GM19395 (cell line): ENCODE results near the gene LRRC70.
"Not testable (repeated sequence)": the region's sequence is repeated elsewhere in the genome, so short reads cannot be mapped to it uniquely, and the experiment has no call there.

Experiments
- ATAC-seq: cut with Tn5 transposase; IDR thresholded peaks from one replicate; pipeline ENCODE4 v1.9.1; 2021; ENCODE audit warnings: mild to moderate bottlenecking, moderate library complexity; ENCODE audit not compliant: unreplicated experiment

LRRC70 gene

GRCh38 chr5:62578540-62578939 lies at the start of gene LRRC70:
Gene LRRC70, plus strand, starts transcription at chr5:62578819. Its CDS starts 620 bp downstream, at chr5:62579439.
- ATAC-seq: peak; percentile 92

GRCh38 chr5:62533597-62533996 lies 45.0 kb upstream of the LRRC70 start:
- no peak for ATAC-seq

- no peak for ATAC-seq
Measured at GRCh38 chr5:62534461-62535236, 44.0 kb upstream of the LRRC70 start.

- ATAC-seq: no peak
Measured at GRCh38 chr5:62536232-62536631, 42.4 kb upstream of the LRRC70 start.

GRCh38 chr5:62536783-62537182 lies 41.8 kb upstream of the LRRC70 start:
- ATAC-seq: no peak

GRCh38 chr5:62538017-62538942 lies 40.3 kb upstream of the LRRC70 start:
- ATAC-seq: peak; percentile 52

GRCh38 chr5:62542720-62543119 lies 35.9 kb upstream of the LRRC70 start:
- ATAC-seq: no peak

GRCh38 chr5:62547945-62548630 lies 30.5 kb upstream of the LRRC70 start:
- ATAC-seq: no peak

GRCh38 chr5:62550103-62550502 lies 28.5 kb upstream of the LRRC70 start:
- ATAC-seq: no peak

- ATAC-seq: no peak
Measured at GRCh38 chr5:62555930-62556329, 22.7 kb upstream of the LRRC70 start.

- ATAC-seq: no peak
Measured at GRCh38 chr5:62558941-62559340, 19.7 kb upstream of the LRRC70 start.

- ATAC-seq: no peak
Measured at GRCh38 chr5:62560786-62561185, 17.8 kb upstream of the LRRC70 start.

- ATAC-seq: no peak
Measured at GRCh38 chr5:62561896-62562295, 16.7 kb upstream of the LRRC70 start.

GRCh38 chr5:62562867-62563266 lies 15.8 kb upstream of the LRRC70 start:
- ATAC-seq: no peak

GRCh38 chr5:62564101-62564500 lies 14.5 kb upstream of the LRRC70 start:
- no peak for ATAC-seq

GRCh38 chr5:62565740-62566139 lies 12.9 kb upstream of the LRRC70 start:
- not testable (repeated sequence) for ATAC-seq

GRCh38 chr5:62568143-62568542 lies 10.5 kb upstream of the LRRC70 start:
- ATAC-seq: no peak

GRCh38 chr5:62568800-62569432 lies 9.7 kb upstream of the LRRC70 start:
- ATAC-seq: no peak

- ATAC-seq: no peak
Measured at GRCh38 chr5:62569470-62569869, 9.1 kb upstream of the LRRC70 start.

- no peak for ATAC-seq
Measured at GRCh38 chr5:62572918-62573514, 5.6 kb upstream of the LRRC70 start.
